HG03575 (cell line): Measurements from ENCODE around the gene MCTP1.

Experiments used
- ATAC-seq: cut with Tn5 transposase; IDR thresholded peaks from one replicate; pipeline ENCODE4 v1.9.1; 2021; ENCODE audit not compliant: unreplicated experiment, insufficient number of reproducible peaks, low FRiP score; ENCODE audit errors: extremely low read depth

The MCTP1 gene

DNA sequence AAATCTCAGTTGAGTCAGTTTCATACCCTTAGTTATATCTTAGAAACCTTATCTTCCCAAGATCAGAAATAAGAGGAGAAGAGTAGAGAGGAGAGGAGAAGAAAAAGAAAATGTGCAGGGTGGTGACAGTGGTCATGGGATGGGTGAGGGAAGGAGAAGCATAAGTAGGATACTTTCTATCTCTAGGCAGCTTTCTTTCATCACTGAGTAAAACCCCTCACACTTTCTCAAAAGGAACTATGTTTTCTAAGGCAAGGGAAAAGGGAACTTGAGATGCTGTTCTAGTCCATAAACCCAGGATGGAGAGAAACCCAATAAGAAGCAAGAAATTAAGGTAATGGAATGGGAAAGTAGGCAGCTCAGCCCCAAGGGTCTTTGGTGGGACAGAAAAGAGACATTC lies 225.3 kb downstream of the MCTP1 start:
- no peak for ATAC-seq

GRCh38 chr5:95057615-95058014 lies 227.3 kb downstream of the MCTP1 start:
- ATAC-seq = no peak

GRCh38 chr5:95053253-95053652 lies 231.6 kb downstream of the MCTP1 start:
- no peak for ATAC-seq

GRCh38 chr5:95050708-95051107 lies 234.2 kb downstream of the MCTP1 start:
- no peak for ATAC-seq

DNA sequence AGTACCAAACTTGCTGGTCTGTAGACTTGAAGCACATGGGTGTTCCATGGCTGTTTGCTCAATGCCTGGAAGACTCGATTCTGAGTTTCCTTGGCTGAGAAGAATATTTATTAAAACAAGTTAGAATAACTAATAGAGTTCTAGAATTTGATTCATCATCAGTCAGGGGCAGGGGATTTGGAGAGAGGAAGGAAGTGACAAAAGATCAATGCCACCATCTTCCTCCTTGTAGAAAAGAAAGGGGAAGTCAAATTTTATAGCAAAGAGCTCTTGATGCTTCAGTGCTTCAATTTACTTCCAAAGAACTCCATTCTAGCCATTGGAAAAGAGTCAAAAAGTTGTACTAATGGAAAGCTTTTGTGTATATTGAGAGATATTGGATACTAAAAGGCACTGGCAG lies 236.3 kb downstream of the MCTP1 start:
- no peak for ATAC-seq

DNA sequence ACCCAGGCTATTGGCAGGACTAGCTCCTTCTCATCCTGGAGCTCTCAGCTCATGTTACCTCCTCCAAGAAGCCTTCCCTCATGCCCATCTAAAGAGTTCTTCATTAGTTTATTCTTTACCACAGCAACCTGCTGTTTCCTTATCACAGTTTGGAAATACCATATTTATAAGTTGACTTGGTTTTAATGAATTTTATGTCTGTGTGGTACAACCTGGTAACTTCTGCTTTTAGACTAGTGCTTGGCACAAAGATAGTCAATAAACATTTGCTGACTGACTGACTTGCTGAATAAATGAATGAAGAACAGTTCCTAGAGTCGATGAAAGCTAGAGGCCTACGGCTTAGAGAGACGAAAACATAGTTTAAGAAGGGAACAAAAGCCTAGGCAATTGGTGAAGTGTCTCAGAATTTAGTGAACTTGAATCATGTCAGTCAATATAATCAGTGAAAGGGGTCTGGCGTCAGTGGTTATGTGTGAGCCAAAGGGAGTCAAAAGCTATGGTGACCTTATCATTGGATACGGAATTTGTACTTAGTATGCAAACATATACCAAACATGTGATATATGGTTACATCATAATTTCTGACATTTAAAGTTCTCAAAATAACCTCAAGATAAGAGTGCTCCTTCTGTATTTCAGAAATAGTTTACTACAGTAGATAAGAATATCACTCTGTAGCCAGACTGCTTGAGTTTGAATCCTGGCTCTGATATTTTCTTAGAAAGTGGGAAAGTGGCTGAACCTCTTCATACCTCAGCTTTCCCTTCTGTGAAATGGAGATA lies 239.5 kb downstream of the MCTP1 start:
- no peak for ATAC-seq

GRCh38 chr5:95044096-95044495 lies 240.8 kb downstream of the MCTP1 start:
- no peak for ATAC-seq

DNA sequence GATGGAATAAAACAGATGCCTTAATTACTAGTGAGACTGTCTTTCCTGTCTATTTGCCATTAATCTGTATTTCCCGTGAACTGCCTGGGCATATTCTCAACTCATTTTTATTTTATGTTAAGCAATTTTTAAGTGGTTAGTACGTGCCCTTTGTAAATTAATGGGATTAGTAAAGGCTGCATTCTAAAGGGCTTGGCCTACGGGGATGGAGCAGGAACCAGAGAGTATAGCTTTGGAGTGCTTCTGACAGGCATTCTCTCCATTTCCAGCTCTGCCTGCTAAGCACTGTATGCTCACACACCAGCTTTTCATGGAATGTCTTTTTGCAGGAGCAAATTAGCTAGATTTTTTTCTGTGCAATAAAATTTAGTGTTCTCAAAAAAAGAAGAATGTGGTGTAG lies 241.2 kb downstream of the MCTP1 start:
- no peak for ATAC-seq

DNA sequence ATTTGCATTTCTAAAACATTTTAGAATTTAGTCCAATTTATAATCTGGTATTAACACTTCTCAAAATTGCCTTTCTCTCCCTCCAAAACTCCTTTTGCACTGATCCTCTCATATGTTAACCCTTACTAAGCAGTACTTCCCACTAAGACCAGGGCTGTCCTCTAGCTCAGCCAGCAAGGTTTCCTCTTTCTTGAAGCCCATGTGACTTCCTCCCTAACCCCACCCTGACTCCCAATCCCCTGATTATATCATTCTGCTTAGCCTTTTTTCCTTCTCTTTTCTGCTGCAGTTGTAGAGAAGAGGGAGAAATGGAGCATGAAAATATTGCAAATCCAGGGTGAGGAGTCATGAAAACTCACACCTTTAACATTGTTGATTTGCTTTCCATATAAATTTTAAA lies 241.7 kb downstream of the MCTP1 start:
- ATAC-seq = no peak

DNA sequence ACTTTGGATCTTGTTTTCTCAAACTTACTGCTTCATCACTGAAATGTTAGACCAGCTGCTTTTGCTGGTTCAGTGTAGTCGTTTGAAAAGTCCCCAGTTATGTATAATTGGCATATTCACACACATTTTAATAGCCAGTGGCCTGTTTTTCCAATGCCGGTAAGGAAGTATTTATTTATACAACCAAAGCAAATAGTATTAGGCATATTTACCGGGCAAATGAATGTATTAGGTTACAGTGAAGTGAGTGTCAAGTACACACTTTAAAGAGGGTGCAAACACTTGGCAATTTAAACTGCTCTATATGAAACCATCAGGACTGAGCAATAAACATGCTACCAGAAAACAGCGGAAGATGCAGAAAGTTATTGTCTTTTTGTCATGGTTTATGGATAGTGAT lies 242.9 kb downstream of the MCTP1 start:
- ATAC-seq = no peak

DNA sequence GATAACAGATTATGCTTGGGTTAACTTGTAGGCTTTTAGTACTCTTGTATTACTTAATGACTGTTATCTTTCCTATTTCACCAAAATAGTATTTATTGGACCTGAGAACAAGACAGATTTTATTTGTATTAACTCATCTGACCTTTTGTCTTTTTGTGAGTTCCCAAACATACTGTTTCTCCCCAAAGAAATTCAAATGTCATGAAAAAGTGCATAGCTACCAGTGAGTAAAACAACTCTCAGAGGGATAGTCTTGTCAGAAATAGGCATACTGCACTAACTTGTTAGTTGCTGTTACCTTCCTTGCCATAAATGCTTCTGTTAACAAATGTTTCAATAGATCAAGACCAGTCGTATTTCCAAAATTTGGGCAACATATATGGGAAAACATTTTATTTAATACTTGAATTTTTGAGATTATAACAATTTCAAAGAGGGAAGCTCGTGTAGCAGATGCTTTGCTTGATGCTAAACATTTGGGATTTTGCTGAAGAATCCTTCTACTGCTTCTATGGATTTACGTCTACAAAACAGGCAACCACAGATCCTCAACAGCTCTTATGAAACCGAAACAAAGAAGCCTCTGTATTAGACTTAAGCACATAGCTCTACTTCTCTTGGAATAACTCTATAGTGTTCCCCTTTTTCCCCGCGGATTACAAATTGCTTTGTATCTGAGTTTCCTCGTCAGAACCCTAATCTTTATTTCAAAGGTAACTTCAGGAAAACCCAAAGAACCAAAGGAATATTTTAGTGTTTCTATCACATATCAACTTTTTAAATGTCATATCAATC lies 248.8 kb downstream of the MCTP1 start:
- no peak for ATAC-seq

GRCh38 chr5:95032801-95033200 lies 252.1 kb downstream of the MCTP1 start:
- no peak for ATAC-seq

DNA sequence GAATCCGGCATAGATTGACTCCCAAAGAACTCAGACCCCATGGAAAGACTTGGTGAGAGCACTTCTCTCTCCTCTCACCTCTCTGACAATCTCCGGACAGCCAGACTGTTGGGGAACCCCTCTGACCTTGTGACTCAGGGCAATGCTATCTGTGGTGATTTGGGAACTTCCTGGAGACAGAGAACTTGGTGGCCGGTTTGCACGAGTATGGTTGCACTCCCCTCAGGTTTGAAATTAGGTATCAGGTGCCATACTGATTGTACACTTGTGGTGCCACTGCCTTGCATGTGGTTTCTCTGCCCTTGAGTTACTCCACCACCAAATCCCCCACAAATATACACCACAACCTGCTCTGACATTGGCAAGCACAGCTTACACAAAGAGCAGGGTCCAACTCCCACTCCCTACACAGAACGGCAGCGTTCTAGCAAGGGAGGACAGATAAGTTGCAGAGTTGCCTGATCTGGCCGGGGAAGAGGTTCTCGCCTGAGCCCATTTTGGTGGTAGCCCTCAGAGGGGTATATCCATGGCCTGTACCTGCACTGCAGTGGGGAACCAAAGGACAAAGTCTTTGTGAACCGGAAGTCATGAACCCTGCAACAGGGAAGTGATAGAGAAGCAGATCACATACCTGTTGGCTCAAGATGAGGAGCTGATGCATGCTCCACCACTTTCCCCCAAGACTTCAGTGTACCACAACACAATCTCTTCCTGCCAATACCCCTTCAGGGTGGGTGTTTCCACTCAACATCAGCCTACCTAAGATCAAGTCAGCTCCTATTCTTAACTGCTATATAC lies 255.1 kb downstream of the MCTP1 start:
- ATAC-seq = peak; percentile 28

DNA sequence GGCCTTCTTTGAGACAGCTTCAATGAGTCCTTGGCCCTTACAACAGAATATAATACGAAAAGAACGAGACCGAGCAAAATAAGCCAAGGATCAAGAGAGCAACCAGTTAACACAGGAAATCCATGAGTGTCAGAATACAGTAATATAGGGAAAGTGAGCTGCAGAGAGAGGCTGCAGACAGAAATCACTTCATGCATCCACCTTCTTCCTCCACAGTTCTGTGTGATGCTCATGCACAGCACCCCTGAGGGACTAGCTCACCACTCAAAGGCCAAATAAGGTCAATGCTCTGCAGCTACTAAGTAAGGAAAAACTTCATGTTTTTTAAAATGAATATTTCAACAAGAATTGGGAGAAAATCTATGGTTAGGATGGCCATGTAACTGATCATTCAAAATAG lies 257.1 kb downstream of the MCTP1 start:
- no peak for ATAC-seq

- no peak for ATAC-seq
Observed at GRCh38 chr5:95027151-95027721, 257.7 kb downstream of the MCTP1 start.

- no peak for ATAC-seq
Observed at GRCh38 chr5:95026718-95027117, 258.2 kb downstream of the MCTP1 start.

GRCh38 chr5:95022967-95023695 lies 261.8 kb downstream of the MCTP1 start:
- peak; percentile 61 for ATAC-seq

- ATAC-seq = no peak
Observed at GRCh38 chr5:95020345-95020744, 264.5 kb downstream of the MCTP1 start.

GRCh38 chr5:95018946-95019345 lies 265.9 kb downstream of the MCTP1 start:
- no peak for ATAC-seq
